NCI-H2227 (cell line): ENCODE measurements around the gene MSANTD1.

Experiments
- DNase-seq: peaks from one replicate; lab custom pipeline; 2025; ENCODE audit not compliant: unreplicated experiment; lab: John Stamatoyannopoulos, UW

Gene MSANTD1

DNA sequence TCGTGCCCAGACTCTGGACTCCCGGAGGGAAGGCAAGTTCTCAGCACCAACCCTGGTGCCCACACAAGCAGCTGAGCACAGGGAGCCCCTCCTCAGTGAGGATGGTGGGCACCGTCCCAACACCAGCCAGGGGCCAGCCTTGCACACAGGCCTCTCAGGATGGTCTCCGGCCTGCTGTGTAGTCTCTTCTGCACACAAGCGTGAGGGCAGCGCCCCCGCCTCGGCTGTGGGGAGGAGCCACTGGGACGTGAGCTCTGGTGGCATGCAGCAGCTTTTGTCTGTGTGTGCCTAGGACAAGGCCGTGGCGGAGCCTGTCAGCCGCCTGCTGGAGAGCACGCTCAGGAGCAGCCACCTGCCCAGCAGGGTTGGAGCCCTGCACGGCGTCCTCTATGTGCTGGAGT, 16.1 kb upstream of the MSANTD1 start:
- no peak for DNase-seq

DNA sequence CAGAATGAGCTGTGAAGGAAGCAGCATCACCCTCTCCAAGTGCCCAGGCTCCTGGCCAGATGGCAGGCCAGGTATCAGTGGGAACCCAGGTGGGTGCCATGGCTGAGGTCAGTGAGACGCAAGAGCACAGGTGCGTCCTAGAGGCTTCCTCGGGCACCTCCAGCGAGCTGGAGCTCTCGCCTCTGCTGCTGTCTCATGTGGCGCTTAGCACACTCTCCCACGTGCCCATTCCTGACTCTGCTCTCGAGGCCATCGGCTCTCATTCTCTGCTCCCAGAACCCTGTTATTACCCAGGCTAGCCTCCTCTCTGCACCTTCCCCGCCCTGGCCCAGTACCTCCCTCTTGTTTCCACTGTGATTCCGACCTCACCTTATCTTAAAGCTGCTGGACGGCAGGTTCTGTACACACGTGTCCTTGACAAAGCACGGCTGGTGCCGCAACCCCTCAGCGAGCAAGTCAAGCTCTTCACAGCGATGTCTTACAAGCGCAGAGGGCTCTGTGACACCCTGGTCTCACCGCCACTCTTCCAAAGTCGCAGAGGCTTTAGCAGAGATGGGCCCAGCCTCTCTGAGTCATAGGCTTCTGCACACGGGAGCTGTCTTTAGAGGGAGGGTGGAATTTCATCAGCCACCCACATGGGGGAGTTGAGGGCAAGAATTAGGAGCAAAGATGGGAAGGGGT, 15.4 kb upstream of the MSANTD1 start:
- no peak for DNase-seq

DNA sequence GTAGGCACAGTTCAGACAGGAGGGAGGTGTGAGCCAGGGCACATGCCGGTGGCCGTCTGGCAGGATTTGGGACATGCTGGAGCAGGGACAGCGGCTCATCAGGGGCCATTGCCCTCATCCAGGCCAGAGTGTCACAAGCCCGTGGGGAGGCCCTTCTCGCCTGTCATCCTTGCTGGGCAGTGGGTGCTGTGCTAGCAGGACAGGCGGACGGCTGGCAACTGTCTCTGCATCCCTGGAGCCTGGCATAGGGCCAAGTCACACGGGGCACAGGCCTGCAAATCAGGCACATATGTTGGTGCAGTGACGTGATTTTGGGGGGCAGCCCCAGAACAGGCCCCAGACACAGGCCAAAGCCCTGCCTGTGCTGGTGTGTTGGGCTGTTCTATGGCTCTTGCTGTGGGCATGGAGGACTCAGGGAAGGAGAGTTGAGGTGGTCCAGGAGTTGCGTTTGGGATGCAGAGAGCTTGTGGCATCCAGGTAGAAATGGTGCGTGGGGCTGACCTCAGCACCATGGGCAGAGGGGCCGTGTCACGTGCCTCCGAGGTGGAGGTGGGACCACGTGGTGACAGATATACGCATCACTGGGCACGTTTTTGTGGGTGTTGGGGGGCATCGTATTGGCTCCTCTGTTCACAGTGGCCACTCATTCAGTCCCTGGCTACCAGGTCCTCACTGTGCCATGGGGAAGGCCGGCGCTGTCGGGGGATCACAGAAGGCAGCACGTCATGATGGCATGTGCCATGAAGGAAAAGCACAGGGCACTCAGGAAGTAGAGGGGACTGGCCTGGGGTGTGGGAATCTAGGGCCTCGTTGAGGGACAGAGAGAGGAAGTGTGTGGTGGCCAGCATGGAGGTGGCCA, 14.6 kb upstream of the MSANTD1 start:
- DNase-seq: no peak

DNA sequence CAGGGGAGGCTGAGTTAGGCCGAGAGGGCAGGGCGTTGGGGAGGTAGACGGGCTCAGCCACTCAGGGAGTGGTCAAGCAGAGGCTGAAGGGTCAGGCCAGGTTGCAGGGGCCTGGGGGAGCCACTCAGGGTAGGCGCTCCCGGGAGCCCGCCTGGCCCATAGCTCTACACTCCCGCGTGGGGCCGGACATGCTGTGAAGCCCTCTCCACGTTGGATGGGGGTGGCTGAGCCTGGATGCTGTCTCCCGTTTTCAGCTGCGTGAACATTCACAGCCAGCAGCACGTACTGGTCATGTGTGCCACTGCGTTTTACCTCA, 14.0 kb upstream of the MSANTD1 start:
- no peak for DNase-seq

DNA sequence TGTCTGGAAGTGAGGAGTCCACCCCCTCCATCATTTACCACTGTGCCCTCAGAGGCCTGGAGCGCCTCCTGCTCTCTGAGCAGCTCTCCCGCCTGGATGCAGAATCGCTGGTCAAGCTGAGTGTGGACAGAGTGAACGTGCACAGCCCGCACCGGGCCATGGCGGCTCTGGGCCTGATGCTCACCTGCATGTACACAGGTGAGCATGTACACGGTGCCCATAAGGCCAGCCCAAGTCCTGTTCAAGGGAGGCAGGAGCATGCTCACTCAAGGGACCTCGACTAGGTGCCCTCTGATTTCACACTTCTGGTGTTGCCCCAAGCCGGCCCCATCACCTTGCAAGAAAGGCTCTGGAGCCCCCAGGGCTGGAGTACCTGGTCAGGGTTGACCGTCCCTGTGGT, 13.4 kb upstream of the MSANTD1 start:
- no peak for DNase-seq

DNA sequence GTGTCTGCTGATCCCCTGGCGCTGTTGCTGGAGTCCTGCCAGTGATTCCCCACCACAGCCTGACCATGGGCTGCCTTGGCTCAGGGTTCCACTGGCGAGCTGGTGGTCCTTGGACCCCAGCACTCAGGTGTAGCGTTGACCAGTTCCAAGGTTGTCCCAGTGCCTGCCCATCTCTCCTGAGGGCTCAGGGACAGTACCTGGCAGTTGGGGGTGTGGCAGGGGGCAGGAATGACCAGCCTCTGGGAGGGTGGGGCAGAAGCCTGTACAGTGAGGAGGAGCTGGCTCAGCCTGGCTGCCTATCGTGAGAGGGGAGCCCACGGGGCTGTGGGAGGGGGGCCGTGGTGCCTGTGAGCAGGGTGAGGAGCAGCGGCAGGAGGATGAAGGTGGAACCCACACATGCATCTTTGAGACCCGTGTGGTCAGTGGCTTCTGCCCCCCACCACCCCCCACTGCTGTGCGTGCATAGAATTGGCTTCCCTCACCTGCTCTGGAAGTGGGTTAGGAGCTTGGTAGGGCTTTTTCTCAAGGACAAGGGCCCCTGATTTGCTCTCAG, 12.6 kb upstream of the MSANTD1 start:
- no peak for DNase-seq

DNA sequence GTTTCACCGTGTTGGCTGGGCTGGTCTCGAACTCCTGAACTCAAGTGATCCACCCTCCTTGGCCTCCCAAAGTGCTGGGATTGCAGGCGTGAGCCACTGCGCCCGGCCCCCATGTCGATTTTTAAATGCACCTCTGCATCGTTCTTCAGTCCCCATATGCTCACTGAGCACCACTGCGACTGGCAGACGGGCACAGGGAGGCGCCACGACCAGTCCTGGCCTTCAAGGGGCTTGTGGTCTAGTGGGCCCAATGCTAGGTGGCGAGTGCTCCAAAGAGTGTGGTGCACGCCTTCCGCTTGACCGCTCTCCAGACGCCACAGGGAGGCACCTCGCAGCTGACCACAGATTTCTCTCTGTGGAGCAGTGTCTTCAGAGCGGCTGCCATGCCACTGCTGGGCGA, 11.7 kb upstream of the MSANTD1 start:
- DNase-seq: no peak

DNA sequence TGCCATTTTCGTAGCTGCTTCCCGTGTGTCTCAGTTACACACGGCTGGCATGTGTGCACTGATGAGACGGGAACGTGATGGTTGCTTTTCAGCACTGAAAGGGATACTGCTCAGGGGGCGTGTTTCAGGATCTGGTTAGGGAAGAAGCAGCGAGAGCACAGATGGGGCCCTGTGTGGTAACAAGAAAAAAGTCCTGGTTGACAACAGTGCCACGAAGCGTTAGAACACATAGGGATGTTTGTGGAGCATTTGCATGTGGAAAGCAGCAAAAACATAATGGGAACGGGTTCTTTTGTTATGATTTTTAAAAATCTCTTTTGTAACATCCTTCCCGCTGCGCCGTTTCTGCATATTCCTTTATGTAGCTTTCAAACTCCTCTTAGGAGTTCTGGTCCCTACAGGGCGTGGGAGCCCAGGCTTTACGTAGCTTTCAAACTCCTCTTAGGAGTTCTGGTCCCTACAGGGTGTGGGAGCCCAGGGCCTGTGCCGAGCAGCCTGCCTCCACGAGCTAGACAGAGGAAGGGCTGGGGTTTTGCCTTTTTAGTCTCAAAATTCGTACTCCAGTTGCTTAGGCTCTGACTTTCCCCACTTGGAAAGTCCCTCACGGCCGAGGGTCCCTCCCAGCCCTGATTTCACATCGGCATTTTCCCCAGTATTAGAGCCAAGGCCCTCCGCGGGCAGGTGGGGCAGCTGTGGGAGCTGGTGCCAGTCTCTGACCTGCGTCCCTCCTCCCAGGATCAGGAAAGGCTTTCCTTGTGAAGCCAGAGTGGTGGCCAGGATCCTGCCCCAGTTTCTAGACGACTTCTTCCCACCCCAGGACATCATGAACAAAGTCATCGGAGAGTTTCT, 11.0 kb upstream of the MSANTD1 start:
- no peak for DNase-seq

DNA sequence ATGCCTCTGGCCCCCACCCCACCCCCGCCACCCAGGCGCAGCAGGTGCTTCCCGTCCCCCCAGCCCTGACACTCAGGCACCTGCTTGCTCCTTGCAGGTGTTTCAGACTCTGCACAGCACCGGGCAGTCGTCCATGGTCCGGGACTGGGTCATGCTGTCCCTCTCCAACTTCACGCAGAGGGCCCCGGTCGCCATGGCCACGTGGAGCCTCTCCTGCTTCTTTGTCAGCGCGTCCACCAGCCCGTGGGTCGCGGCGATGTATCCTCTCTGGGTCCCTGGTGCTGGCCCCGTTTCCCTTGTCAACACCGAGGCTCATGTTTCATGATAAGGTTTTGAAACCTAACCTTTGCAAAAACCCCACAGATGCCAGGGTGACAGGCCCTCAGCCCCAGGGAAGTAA, 10.2 kb upstream of the MSANTD1 start:
- DNase-seq: no peak

DNA sequence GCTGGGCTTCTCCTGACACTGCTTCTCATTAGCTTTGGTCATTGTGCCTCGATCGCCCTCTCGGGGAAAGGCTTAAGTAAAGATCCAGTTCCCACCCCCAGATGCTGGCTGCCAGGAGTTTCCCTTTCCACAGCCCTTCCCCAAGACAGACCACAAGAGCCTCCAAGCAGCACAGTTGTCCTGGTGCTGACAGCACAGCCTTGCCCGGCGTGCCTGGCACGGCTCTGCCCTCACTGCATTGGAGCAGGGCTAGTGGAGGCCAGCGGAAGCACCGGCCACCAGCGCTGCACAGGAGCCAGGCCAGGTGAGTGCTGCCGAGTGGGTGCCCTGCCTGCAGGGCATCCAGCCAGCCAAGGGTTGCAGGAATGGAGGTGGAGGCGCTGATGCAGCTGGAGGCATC, 9.7 kb upstream of the MSANTD1 start:
- no peak for DNase-seq

DNA sequence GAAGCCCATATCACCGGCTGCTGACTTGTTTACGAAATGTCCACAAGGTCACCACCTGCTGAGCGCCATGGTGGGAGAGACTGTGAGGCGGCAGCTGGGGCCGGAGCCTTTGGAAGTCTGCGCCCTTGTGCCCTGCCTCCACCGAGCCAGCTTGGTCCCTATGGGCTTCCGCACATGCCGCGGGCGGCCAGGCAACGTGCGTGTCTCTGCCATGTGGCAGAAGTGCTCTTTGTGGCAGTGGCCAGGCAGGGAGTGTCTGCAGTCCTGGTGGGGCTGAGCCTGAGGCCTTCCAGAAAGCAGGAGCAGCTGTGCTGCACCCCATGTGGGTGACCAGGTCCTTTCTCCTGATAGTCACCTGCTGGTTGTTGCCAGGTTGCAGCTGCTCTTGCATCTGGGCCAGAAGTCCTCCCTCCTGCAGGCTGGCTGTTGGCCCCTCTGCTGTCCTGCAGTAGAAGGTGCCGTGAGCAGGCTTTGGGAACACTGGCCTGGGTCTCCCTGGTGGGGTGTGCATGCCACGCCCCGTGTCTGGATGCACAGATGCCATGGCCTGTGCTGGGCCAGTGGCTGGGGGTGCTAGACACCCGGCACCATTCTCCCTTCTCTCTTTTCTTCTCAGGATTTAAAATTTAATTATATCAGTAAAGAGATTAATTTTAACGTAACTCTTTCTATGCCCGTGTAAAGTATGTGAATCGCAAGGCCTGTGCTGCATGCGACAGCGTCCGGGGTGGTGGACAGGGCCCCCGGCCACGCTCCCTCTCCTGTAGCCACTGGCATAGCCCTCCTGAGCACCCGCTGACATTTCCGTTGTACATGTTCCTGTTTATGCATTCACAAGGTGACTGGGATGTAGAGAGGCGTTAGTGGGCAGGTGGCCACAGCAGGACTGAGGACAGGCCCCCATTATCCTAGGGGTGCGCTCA, 8.7 kb upstream of the MSANTD1 start:
- DNase-seq: no peak

DNA sequence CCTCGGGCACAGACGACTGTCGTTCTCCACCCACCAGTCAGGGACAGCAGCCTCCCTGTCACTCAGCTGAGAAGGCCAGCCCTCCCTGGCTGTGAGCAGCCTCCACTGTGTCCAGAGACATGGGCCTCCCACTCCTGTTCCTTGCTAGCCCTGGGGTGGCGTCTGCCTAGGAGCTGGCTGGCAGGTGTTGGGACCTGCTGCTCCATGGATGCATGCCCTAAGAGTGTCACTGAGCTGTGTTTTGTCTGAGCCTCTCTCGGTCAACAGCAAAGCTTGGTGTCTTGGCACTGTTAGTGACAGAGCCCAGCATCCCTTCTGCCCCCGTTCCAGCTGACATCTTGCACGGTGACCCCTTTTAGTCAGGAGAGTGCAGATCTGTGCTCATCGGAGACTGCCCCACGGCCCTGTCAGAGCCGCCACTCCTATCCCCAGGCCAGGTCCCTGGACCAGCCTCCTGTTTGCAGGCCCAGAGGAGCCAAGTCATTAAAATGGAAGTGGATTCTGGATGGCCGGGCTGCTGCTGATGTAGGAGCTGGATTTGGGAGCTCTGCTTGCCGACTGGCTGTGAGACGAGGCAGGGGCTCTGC, 7.9 kb upstream of the MSANTD1 start:
- no peak for DNase-seq

DNA sequence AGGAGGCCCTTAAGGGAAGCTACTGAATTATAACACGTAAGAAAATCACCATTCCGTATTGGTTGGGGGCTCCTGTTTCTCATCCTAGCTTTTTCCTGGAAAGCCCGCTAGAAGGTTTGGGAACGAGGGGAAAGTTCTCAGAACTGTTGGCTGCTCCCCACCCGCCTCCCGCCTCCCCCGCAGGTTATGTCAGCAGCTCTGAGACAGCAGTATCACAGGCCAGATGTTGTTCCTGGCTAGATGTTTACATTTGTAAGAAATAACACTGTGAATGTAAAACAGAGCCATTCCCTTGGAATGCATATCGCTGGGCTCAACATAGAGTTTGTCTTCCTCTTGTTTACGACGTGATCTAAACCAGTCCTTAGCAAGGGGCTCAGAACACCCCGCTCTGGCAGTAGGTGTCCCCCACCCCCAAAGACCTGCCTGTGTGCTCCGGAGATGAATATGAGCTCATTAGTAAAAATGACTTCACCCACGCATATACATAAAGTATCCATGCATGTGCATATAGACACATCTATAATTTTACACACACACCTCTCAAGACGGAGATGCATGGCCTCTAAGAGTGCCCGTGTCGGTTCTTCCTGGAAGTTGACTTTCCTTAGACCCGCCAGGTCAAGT, 6.9 kb upstream of the MSANTD1 start:
- DNase-seq: no peak

DNA sequence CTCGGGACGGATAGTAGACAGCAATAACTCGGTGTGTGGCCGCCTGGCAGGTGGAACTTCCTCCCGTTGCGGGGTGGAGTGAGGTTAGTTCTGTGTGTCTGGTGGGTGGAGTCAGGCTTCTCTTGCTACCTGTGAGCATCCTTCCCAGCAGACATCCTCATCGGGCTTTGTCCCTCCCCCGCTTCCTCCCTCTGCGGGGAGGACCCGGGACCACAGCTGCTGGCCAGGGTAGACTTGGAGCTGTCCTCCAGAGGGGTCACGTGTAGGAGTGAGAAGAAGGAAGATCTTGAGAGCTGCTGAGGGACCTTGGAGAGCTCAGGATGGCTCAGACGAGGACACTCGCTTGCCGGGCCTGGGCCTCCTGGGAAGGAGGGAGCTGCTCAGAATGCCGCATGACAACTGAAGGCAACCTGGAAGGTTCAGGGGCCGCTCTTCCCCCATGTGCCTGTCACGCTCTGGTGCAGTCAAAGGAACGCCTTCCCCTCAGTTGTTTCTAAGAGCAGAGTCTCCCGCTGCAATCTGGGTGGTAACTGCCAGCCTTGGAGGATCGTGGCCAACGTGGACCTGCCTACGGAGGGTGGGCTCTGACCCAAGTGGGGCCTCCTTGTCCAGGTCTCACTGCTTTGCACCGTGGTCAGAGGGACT, 5.7 kb upstream of the MSANTD1 start:
- DNase-seq: no peak

DNA sequence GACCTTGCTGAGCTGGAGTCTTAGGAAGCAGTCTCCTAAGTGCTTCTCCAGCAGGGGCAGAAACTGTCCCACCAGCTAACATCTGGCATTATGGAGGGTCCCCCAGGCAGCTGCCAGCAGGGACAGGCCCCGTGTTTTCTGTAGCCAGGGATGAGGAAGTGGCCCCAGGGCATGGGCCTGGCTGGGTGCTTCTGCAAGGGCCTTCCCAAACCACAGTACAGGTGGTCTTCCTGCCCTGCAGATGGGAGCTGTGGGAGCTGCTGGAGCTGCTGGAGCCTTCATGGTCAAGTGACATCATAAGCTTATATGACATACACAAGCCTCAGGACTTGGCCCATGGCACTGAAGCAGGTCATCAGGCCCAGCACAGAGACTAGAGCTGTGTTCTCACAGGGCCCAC, 5.0 kb upstream of the MSANTD1 start:
- no peak for DNase-seq

DNA sequence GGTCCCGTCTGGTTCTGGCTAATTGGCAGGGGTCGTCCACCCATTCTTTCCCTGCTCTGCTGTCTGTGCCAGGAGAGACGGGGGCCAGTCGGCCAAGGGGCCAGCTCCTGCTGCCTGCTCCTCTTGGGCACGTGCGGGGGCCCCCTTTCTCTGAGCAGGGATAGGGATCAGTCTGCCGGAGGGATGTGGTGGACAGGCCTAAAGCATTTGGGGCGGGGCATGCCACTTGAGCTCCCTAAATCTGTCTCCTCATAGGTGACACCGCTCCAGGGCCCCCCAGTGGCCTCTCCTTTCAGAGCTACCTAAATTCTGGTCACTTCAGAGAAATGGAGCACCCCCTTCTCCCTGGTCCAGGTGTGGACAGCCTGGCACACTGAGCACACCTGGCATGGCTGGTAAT, 4.2 kb upstream of the MSANTD1 start:
- DNase-seq: no peak

DNA sequence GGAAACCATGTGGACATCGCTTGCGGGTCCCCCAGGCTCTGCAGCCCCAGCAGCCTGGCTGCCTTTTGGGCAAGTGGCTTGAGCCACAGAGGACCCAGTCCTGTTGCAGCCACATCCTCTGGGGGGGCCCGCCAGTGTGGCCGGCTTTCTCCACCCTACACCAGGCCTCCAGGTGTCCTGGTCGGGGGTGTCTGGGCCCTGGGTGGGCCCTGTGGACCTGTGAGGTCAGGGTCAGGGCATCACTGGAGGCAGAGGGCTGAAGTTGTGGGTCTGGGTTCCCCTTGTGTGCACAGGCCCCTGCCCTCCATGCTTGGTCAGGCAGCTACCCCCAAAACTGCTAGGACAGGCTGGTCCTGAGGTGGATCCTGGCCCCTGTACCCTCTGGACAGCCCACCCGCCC, 3.3 kb upstream of the MSANTD1 start:
- no peak for DNase-seq

DNA sequence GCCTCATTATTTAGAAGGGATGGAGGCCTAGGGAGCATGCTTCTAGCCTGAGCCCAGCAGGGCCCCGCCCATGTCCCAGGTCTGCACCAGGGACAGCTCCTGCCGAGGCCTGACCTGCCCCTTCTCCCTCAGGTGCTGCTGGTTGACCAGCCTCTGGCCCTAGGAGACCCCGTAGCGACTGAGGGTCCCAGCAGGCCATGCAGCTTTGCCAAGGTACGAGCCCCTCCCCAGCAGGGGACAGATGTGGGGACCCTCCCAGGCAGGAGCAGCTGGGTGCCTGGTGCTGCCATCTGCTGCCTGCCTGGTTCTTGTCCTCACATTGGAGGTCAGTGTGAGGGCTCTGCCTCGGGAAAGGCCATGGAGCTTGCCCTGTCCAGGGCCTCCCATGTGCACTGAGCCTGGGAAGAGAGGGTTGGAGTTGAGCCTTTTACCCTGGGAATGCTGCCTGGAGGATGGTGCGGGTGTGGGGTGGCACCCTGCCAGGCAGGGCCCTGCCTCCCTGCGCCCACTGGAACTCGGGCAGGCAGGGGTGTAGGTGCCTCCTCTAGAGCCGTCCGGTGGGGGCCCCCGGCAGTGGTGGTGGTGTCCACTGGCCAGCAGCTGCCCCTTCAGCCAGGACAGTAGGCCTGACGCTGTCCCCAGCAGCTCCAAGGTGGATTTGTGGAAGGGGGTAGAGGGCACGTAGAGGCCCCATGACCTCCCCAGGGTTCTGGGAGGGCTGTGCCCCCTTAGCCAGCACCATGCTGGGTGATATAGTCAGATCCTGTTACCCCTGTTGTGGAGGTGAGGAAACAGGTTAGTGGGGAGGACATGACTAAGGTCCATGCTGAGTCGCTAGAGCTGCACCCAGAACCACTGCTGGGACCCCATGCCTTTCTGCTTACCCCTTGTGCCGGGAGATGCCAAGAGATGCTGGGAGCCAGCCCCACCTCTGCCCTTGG, 2.2 kb upstream of the MSANTD1 start:
- no peak for DNase-seq
